Measurements from ENCODE around the gene DES.

The DES gene

DNA sequence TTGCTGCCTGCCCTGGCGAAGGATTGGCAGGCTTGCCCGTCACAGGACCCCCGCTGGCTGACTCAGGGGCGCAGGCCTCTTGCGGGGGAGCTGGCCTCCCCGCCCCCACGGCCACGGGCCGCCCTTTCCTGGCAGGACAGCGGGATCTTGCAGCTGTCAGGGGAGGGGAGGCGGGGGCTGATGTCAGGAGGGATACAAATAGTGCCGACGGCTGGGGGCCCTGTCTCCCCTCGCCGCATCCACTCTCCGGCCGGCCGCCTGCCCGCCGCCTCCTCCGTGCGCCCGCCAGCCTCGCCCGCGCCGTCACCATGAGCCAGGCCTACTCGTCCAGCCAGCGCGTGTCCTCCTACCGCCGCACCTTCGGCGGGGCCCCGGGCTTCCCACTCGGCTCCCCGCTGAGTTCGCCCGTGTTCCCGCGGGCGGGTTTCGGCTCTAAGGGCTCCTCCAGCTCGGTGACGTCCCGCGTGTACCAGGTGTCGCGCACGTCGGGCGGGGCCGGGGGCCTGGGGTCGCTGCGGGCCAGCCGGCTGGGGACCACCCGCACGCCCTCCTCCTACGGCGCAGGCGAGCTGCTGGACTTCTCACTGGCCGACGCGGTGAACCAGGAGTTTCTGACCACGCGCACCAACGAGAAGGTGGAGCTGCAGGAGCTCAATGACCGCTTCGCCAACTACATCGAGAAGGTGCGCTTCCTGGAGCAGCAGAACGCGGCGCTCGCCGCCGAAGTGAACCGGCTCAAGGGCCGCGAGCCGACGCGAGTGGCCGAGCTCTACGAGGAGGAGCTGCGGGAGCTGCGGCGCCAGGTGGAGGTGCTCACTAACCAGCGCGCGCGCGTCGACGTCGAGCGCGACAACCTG is at the start of gene DES:
Gene DES (plus strand): TSS at position 223 of the 857 bp plus-strand sequence. CDS start 86 bp downstream, at position 309.
- TF ChIP-seq, protein P1, sequence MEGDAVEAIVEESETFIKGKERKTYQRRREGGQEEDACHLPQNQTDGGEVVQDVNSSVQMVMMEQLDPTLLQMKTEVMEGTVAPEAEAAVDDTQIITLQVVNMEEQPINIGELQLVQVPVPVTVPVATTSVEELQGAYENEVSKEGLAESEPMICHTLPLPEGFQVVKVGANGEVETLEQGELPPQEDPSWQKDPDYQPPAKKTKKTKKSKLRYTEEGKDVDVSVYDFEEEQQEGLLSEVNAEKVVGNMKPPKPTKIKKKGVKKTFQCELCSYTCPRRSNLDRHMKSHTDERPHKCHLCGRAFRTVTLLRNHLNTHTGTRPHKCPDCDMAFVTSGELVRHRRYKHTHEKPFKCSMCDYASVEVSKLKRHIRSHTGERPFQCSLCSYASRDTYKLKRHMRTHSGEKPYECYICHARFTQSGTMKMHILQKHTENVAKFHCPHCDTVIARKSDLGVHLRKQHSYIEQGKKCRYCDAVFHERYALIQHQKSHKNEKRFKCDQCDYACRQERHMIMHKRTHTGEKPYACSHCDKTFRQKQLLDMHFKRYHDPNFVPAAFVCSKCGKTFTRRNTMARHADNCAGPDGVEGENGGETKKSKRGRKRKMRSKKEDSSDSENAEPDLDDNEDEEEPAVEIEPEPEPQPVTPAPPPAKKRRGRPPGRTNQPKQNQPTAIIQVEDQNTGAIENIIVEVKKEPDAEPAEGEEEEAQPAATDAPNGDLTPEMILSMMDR (IDR thresholded peaks at IDR 0.05), result no peak

DNA sequence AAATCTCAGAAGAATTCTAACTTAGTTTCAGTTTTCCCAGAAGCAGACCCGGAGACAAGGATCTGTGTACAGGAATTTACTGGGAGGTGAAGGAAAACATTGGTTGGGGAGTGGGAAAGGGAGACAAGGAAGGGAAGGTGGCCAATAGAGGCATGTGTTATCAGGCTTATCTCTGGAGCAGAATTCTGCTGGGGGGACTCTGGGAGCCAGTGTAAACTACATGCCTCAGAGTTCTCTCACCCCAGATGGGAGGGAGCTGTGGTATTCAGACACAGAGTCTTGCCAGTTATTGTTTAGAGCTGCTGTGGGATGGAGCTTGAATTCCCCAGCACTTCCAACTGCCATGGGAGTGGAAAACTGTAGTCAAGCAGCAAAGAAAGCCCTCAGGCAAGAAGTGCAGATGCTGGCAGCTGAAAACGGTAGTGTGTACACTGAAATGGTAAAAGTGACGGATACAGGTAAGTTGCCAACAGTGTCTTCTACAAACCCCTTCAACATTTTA is 49.4 kb upstream of the DES start:
- TF ChIP-seq, protein P1 (IDR thresholded peaks at IDR 0.05), result no peak

DNA sequence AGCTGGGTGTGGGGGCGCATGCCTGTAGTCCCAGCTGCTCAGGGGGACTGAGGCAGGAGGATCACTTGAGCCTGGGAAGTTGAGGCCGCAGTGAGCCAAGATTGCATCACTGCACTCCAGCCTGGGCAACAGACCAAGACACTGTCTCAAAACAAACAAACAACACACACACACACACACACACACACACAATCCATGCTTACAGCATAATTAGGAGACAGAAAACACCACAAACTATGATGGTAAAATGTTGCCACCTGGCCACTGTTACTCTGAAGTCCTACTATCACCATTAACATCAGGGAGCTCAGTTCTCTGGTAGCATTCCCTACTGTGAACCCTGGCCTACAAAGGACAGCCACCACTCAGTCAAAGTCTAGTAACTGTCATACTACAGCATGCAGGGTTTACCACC is 48.7 kb upstream of the DES start:
- TF ChIP-seq, protein P1 (IDR thresholded peaks at IDR 0.05), result no peak

DNA sequence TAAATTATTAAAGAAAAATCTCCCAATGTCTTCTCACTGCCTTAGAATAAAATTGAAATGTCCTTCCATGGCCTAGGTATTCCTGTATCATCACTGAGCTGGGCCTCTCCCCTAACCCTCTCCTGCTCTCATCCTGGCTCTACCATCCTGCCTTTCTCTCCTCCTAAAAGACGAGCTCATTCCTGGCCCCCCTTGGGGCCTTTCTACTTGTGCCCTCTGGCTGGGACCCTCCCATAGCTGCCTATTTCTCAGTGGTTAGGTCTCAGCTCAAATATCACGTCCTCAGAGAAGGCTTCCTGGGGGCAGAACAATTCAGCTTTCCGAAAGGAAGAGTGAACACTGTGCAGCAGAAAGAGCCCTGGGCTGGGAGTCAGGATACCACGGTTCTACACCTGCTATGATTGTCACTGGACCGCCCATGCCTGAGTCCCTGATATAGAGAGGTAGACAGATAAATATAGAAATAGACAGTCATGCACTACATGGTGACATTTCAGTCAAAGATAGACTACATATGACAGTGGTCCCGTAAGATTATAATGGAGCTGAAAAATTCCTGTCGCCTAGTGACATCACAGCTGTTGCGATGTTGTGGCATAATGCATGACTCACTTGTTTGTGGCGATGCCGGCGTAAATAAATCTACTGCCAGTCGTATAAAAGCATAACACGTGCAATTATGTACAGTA is 39.9 kb upstream of the DES start:
- TF ChIP-seq, protein P1 (IDR thresholded peaks at IDR 0.05), result no peak

DNA sequence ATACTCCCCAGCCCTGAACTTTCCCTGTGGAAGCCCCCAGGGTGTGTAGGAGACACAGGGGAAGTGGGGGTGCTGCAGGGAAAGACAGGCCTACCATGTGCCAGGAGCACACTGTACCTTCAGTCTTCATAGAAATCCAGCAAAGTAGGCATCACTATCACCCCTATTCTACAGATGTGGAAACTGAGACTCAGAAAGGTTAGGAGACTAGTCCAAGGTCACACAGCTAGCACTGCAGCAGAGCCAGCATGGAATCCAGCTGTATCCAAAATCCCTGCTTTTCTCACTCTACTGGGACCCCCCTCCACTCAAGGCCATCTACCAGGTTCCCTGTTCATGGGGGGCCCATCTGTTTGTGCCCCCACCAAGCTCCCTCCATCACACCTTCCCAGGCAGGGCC is 37.3 kb upstream of the DES start:
- TF ChIP-seq, protein P1 (IDR thresholded peaks at IDR 0.05), result no peak

DNA sequence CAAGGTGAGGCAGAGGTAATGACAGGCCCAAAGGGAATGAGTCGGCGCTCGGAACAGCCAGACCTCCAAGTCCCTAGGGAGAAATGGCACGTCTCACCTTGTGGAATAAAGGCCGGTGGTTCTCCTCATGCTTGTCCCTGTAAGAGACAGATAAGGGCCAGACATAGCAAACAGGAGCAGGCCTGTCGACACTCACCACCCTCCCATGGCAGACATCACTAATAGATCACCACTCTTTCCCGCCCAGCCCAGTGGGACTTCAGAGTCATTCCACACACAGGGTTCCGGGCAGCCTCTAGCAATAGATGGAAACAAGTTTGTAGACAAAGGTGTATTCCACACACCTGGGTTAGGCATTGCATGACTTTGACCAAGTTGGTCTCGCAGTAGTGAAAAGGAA is 36.7 kb upstream of the DES start:
- TF ChIP-seq, protein P1 (IDR thresholded peaks at IDR 0.05), result no peak

DNA sequence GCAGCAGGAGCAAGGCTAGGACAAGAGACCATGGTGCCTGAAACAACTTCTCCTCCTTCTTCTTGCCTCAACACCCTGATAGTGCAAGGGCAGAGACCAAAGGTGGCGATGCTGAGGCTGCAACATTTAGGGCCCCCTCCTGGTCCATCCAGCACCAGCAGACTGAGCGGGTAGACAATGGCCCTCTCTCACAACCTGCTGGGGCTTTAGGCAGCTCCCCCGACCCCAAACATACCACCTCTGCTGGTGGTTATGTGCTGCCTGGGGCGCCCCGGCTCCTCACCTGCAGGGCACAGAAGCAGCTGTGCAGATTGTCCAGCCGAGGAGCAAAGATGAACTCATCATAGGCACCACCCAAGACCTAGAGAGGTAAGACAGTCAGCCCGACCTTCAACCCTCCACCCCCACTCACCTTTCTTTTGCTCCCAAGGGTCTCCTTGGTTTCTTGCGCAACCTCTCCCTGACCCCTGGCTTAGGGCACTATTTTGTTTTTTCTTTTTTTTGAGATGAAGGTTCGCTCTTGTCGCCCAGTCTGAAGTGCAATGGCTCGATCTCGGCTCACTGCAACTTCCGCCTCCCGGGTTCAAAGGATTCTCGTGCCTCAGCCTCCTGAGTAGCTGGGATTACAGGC is 34.0 kb upstream of the DES start:
- TF ChIP-seq, protein P1 (IDR thresholded peaks at IDR 0.05), result no peak

All from LNCAP (cell line).